HCT116 (cell line): ENCODE data around the gene MPZL2.

Experiments used
- CEBPB ChIP-seq: IDR thresholded peaks from 2 replicates; pipeline ENCODE4 v1.6.1; 2012; ENCODE audit warnings: low read depth
- CTCF ChIP-seq, 3 experiments: fragments of 200-600 bp in 1 of 3; sonication (generic) in 1 of 3; IDR thresholded peaks in 2 of 3; conservative IDR thresholded peaks in 1 of 3; 2 replicates each; pipeline ENCODE4 v1.5.1; 2012 to 2017; ENCODE audit warnings: low read depth in 2 of 3, low read length in 2 of 3, antibody characterized with exemption in 1 of 3, borderline replicate concordance in 1 of 3, control low read depth in 1 of 3, mild to moderate bottlenecking in 1 of 3, mixed read lengths in 1 of 3, mixed run types in 1 of 3, moderate library complexity in 1 of 3; ENCODE audit not compliant: insufficient read depth in 1 of 3
- ELF1 ChIP-seq: IDR thresholded peaks from 2 replicates; pipeline ENCODE4 v1.6.1; 2012; ENCODE audit warnings: low read depth, borderline replicate concordance
- EZH2 ChIP-seq: fragments of 200-600 bp; sonication (generic); IDR thresholded peaks from 2 replicates; pipeline ENCODE4 v1.6.1; 2017; ENCODE audit warnings: antibody characterized with exemption, mixed run types
- EZH2phosphoT487 ChIP-seq: fragments of 200-600 bp; IDR thresholded peaks from 2 replicates; pipeline ENCODE4 v1.6.1; 2018; ENCODE audit warnings: antibody characterized with exemption, borderline replicate concordance
- MAX ChIP-seq: IDR thresholded peaks from 2 replicates; pipeline ENCODE4 v1.6.1; 2012
- POLR2AphosphoS5 ChIP-seq: IDR thresholded peaks from 2 replicates; pipeline ENCODE4 v1.6.1; 2011; ENCODE audit warnings: mild to moderate bottlenecking, low read depth, low read length, moderate library complexity
- REST ChIP-seq: IDR thresholded peaks from 2 replicates; pipeline ENCODE4 v1.6.1; 2012; ENCODE audit warnings: low read depth
- SIN3A ChIP-seq: IDR thresholded peaks from 2 replicates; pipeline ENCODE4 v1.6.1; 2012; ENCODE audit warnings: low read depth
- ZBTB33 ChIP-seq: IDR thresholded peaks from 2 replicates; pipeline ENCODE4 v1.6.1; 2011; ENCODE audit warnings: mild to moderate bottlenecking, low read length, moderate library complexity; ENCODE audit not compliant: insufficient replicate concordance; ENCODE audit errors: extremely low read depth
- ZNF274 ChIP-seq: fragments of 200-500 bp; sonication (Bioruptor generic); IDR thresholded peaks from 2 replicates; pipeline ENCODE4 v1.6.1; 2014; ENCODE audit warnings: mild to moderate bottlenecking, low read depth, low read length, inconsistent platforms

GRCh38 chr11:118304227-118304567, 40.1 kb upstream of the MPZL2 start:
- no peak for TF ChIP-seq SIN3A
- TF ChIP-seq ZBTB33: no peak
- TF ChIP-seq EZH2: no peak
- no peak for TF ChIP-seq CTCF (IDR thresholded peaks at IDR 0.05 in 2 of 3, conservative IDR thresholded peaks at IDR 0.05 in 1 of 3; ENCODE audit: borderline replicate concordance in 1 of 3, insufficient read depth in 1 of 3, low read depth in 2 of 3, low read length in 2 of 3)
- no peak for TF ChIP-seq POLR2AphosphoS5
- no peak for TF ChIP-seq REST
- no peak for TF ChIP-seq ELF1
- TF ChIP-seq CEBPB: no peak
- no peak for TF ChIP-seq EZH2phosphoT487
- TF ChIP-seq MAX: no peak
- TF ChIP-seq ZNF274: no peak
